Omental fat pad (tissue), 4 donors: ENCODE results near the gene BICC1. TPM values are rescaled to one million over a fixed set of nuclear protein-coding genes. Genes with fewer than 3 reads are reported as not detected.

Source experiments
- ATAC-seq: fragments of 150-250 bp; one replicate; pipeline ENCODE4 v1.9.1; 2016; ENCODE audit warnings: mild to moderate bottlenecking, moderate library complexity; ENCODE audit not compliant: low FRiP score
- DNase-seq: peaks from one replicate; pipeline ENCODE4 v3.0.0-alpha.2; 2019; ENCODE audit warnings: low spot score
- CTCF ChIP-seq, 3 donors: fragments of 450-650 bp; IDR thresholded peaks; one replicate each; pipeline ENCODE4 v1.5.1; 2016 to 2017; ENCODE audit warnings: antibody characterized with exemption in 3 of 3, mild to moderate bottlenecking in 3 of 3, moderate library complexity in 2 of 3
- total RNA-seq, 4 donors: library from RNA; depleted of rRNA; stranded (reverse); fragments of >200 nt; gene quantifications; one replicate each; pipeline ENCODE4 v1.1.0, GENCODE V29; 2016

The BICC1 gene
- total RNA-seq, 4 donors from 2014 or later = 14.8 to 44.6 (median 27.2) TPM

GRCh38 chr10:58773341-58773740 lies 260.7 kb downstream of the BICC1 start:
- ATAC-seq (peak; percentile 60), DNase-seq (no peak)
- no peak for TF ChIP-seq CTCF (IDR thresholded peaks at IDR 0.05)

GRCh38 chr10:58773944-58774343 lies 261.3 kb downstream of the BICC1 start:
- ATAC-seq = no peak
- no peak for TF ChIP-seq CTCF (IDR thresholded peaks at IDR 0.05)
- no peak for DNase-seq

GRCh38 chr10:58775960-58776567 lies 263.4 kb downstream of the BICC1 start:
- ATAC-seq = peak; percentile 74
- TF ChIP-seq CTCF (IDR thresholded peaks at IDR 0.05) = no peak
- DNase-seq = no peak

- no peak for TF ChIP-seq CTCF (IDR thresholded peaks at IDR 0.05)
- DNase-seq = no peak
- ATAC-seq = no peak
Observed at GRCh38 chr10:58776568-58777318, 264.1 kb downstream of the BICC1 start.

- no peak for TF ChIP-seq CTCF (IDR thresholded peaks at IDR 0.05)
- ATAC-seq = no peak
- no peak for DNase-seq
Observed at GRCh38 chr10:58778966-58779365, 266.3 kb downstream of the BICC1 start.

- TF ChIP-seq CTCF (IDR thresholded peaks at IDR 0.05) = no peak
- ATAC-seq (no peak), DNase-seq (no peak)
Observed at GRCh38 chr10:58779594-58779993, 266.9 kb downstream of the BICC1 start.

GRCh38 chr10:58780476-58780875 lies 267.8 kb downstream of the BICC1 start:
- no peak for TF ChIP-seq CTCF (IDR thresholded peaks at IDR 0.05)
- ATAC-seq = no peak
- no peak for DNase-seq
